ENCODE data around the gene MRPL55. TPM values are rescaled to one million over a fixed set of nuclear protein-coding genes. Genes with fewer than 3 reads are reported as not detected.

Gene MRPL55
- total and polyA plus RNA-seq, 2 of the 13 experiments (the other 11 are each of a cell fraction or from before 2014, with no cell fraction given): 58.6 to 92.9 TPM

- TF ChIP-seq, protein P1, sequence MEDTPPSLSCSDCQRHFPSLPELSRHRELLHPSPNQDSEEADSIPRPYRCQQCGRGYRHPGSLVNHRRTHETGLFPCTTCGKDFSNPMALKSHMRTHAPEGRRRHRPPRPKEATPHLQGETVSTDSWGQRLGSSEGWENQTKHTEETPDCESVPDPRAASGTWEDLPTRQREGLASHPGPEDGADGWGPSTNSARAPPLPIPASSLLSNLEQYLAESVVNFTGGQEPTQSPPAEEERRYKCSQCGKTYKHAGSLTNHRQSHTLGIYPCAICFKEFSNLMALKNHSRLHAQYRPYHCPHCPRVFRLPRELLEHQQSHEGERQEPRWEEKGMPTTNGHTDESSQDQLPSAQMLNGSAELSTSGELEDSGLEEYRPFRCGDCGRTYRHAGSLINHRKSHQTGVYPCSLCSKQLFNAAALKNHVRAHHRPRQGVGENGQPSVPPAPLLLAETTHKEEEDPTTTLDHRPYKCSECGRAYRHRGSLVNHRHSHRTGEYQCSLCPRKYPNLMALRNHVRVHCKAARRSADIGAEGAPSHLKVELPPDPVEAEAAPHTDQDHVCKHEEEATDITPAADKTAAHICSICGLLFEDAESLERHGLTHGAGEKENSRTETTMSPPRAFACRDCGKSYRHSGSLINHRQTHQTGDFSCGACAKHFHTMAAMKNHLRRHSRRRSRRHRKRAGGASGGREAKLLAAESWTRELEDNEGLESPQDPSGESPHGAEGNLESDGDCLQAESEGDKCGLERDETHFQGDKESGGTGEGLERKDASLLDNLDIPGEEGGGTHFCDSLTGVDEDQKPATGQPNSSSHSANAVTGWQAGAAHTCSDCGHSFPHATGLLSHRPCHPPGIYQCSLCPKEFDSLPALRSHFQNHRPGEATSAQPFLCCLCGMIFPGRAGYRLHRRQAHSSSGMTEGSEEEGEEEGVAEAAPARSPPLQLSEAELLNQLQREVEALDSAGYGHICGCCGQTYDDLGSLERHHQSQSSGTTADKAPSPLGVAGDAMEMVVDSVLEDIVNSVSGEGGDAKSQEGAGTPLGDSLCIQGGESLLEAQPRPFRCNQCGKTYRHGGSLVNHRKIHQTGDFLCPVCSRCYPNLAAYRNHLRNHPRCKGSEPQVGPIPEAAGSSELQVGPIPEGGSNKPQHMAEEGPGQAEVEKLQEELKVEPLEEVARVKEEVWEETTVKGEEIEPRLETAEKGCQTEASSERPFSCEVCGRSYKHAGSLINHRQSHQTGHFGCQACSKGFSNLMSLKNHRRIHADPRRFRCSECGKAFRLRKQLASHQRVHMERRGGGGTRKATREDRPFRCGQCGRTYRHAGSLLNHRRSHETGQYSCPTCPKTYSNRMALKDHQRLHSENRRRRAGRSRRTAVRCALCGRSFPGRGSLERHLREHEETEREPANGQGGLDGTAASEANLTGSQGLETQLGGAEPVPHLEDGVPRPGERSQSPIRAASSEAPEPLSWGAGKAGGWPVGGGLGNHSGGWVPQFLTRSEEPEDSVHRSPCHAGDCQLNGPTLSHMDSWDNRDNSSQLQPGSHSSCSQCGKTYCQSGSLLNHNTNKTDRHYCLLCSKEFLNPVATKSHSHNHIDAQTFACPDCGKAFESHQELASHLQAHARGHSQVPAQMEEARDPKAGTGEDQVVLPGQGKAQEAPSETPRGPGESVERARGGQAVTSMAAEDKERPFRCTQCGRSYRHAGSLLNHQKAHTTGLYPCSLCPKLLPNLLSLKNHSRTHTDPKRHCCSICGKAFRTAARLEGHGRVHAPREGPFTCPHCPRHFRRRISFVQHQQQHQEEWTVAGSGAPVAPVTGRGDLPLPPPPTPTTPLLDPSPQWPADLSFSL (CRISPR knock-in tag; IDR thresholded peaks at IDR 0.05): no peak
- TF ChIP-seq ZNF230 (CRISPR knock-in tag; IDR thresholded peaks at IDR 0.05) (peak; percentile 17; the same call in 1 of the 2 replicates), MATR3 (CRISPR knock-in tag; IDR thresholded peaks at IDR 0.05) (no peak), RBM39 (IDR thresholded peaks at IDR 0.05; ENCODE audit: low read depth, low read length, poor library complexity, severe bottlenecking) (peak; percentile 43), ATF7 (IDR thresholded peaks at IDR 0.05) (no peak), ATF7 (CRISPR knock-in tag; IDR thresholded peaks at IDR 0.05) (0 out of 2 replicates have a peak, but pooled peaks have one; percentile 19), NCOA5 (CRISPR knock-in tag; IDR thresholded peaks at IDR 0.05) (no peak), ETV6 (CRISPR knock-in tag; conservative IDR thresholded peaks at IDR 0.05) (no peak), SUZ12 (IDR thresholded peaks at IDR 0.05; ENCODE audit: low read depth, low read length) (no peak), MXI1 (IDR thresholded peaks at IDR 0.05; ENCODE audit: borderline replicate concordance, low read depth, low read length) (no peak), ZNF790 (CRISPR knock-in tag; IDR thresholded peaks at IDR 0.05; ENCODE audit: borderline replicate concordance) (peak; percentile 88; the same call in 1 of the 2 replicates), ZNF746 (CRISPR knock-in tag; IDR thresholded peaks at IDR 0.05) (no peak), ZNF749 (CRISPR knock-in tag; IDR thresholded peaks at IDR 0.05; ENCODE audit: borderline replicate concordance) (no peak), PITX1 (CRISPR knock-in tag; IDR thresholded peaks at IDR 0.05) (peak; percentile 56; the same call in 1 of the 2 replicates), PRDM15 (CRISPR knock-in tag; IDR thresholded peaks at IDR 0.05) (no peak), TAF1 (CRISPR knock-in tag; IDR thresholded peaks at IDR 0.05) (no peak; the same call in 1 of the 2 replicates)
- TF ChIP-seq, protein P2, sequence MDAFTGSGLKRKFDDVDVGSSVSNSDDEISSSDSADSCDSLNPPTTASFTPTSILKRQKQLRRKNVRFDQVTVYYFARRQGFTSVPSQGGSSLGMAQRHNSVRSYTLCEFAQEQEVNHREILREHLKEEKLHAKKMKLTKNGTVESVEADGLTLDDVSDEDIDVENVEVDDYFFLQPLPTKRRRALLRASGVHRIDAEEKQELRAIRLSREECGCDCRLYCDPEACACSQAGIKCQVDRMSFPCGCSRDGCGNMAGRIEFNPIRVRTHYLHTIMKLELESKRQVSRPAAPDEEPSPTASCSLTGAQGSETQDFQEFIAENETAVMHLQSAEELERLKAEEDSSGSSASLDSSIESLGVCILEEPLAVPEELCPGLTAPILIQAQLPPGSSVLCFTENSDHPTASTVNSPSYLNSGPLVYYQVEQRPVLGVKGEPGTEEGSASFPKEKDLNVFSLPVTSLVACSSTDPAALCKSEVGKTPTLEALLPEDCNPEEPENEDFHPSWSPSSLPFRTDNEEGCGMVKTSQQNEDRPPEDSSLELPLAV (CRISPR knock-in tag; conservative IDR thresholded peaks at IDR 0.05; ENCODE audit: low read depth): no peak; the same call in 1 of the 2 replicates
Measured at GRCh38 chr1:228082918-228083870, 25.9 kb downstream of the MRPL55 start (continued).

All from HepG2 (cell line).